Measurements from ENCODE around the gene CPNE7. TPM values are rescaled to one million over a fixed set of nuclear protein-coding genes. Genes with fewer than 3 reads are reported as not detected.
"Not testable (repeated sequence)": the region's sequence is repeated elsewhere in the genome, so short reads cannot be mapped to it uniquely, and the experiment has no call there.

The CPNE7 gene
- polyA plus RNA-seq, 4 donors = 0.22 to 20.3 (median 7.9) TPM

DNA sequence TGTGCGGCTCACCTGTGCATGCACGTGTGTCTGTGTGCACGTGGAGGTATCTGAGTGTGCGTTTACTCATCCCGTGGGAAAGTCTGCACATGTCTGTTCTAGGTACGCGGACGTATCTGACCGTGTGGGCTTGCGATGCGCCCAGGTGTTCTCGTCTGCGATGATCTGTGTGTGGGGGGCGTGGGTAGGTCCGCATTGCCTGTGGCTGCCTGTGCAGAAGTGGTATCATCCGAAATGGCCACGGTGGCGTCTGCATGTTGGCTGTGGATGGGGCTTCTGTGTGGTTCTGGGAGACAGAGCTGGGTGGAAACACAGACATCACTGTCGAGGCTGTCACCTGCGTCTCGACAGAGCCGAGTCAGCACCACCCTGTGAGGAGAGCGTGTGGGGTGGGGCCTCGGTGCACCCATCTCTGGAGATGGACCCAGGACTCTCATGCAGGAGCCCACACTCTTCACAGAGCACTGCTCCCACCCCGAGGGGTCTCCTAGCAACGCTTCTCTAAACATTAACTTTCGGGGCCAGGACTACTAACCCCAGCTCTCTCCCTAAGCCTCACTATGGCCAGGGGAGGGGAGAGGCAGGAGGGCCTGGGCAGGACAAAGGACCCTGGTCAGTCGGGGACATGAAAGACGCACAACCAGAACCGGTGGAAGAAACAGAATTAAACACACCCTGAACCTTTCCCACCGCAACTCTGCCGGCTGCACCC lies 46.3 kb downstream of the CPNE7 start:
- WGBS, 3 donors = 84 to 88% (median 86%) methylated on average over 32 of the region's 32 CpGs
- no peaks in the 10 kb centered on the region for H3K9me3 ChIP-seq (ENCODE audit: control insufficient read depth in 2 of 2, insufficient read depth in 1 of 2, low read depth in 1 of 2, low read length in 1 of 2)
- peaks cover 0 to 28% (median 0%) of the 10 kb centered on the region in 3 donors for H3K36me3 ChIP-seq (ENCODE audit: control insufficient read depth in 3 of 3, insufficient read depth in 2 of 3, low read depth in 1 of 3, low read length in 3 of 3)
- H3K4me1 ChIP-seq (ENCODE audit: control insufficient read depth in 3 of 3, insufficient read depth in 2 of 3, low read depth in 1 of 3, low read length in 2 of 3) = peaks cover 0 to 25% (median 0%) of the 10 kb centered on the region in 3 donors
- no peak for FAIRE-seq
- no peak overlapping the region for H3K27ac ChIP-seq (ENCODE audit: low read depth in 1 of 3, low read length in 2 of 3)
- peak in 1 of 2 donors; percentile 47 for DNase-seq
- peaks cover 0 to 3% (median 2%) of the 10 kb centered on the region in 3 donors for H3K27me3 ChIP-seq (ENCODE audit: control insufficient read depth in 3 of 3, insufficient read depth in 3 of 3, low read length in 3 of 3)
- no peak overlapping the region for H3K4me3 ChIP-seq (ENCODE audit: low read depth in 1 of 3, low read length in 3 of 3)

DNA sequence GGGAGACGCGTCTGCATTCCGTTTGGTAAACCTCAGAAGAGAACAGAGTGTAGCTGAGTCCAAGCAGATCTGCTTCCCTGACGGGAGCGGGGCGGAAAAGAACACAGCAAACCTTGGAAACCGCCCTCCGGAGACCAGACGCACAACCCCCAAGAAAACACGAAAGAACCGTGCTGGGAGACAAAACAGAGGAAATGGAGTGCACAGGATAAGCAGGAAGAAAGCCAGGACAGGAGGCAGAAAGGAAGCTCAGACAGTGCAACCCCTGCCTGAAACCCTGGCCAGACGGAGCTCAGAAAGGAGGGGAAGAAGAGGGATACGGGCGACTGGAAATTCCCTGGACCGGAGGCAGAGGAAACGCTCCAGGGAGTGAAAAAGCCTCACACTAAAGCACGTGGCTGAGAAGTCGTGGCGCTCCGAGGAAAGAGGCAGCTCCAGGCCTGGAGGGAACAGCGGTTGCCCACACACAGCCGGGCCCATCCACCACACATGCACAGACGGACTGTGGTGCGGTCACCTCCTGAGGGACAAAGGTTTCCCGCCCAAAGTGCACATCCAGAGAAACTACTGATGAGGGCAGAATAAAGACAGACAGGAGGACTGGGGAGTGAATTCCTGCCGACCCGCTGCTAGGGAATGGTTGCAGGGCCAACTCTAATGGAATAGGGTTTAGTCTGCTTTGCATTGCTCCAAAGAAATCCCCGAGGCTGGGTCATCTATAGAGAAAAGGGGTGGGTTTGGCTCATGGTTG lies 48.1 kb downstream of the CPNE7 start:
- Histone ChIP-seq H3K27ac (ENCODE audit: low read depth in 1 of 3, low read length in 2 of 3) (peak overlapping the region in 2 of 3 donors; percentile 2 to 39), H3K4me3 (ENCODE audit: low read depth in 1 of 3, low read length in 3 of 3) (no peak overlapping the region), H3K27me3 (ENCODE audit: control insufficient read depth in 3 of 3, insufficient read depth in 3 of 3, low read length in 3 of 3) (peaks cover 0 to 3% (median 2%) of the 10 kb centered on the region in 3 donors), H3K4me1 (ENCODE audit: control insufficient read depth in 3 of 3, insufficient read depth in 2 of 3, low read depth in 1 of 3, low read length in 2 of 3) (peaks cover 0 to 20% (median 0%) of the 10 kb centered on the region in 3 donors), H3K36me3 (ENCODE audit: control insufficient read depth in 3 of 3, insufficient read depth in 2 of 3, low read depth in 1 of 3, low read length in 3 of 3) (peaks cover 0 to 25% (median 0%) of the 10 kb centered on the region in 3 donors), H3K9me3 (ENCODE audit: control insufficient read depth in 2 of 2, insufficient read depth in 1 of 2, low read depth in 1 of 2, low read length in 1 of 2) (no peaks in the 10 kb centered on the region)
- WGBS, 3 donors = 53 to 80% (median 73%) methylated on average over 28 of the region's 28 CpGs
- FAIRE-seq (no peak), DNase-seq (no peak)

DNA sequence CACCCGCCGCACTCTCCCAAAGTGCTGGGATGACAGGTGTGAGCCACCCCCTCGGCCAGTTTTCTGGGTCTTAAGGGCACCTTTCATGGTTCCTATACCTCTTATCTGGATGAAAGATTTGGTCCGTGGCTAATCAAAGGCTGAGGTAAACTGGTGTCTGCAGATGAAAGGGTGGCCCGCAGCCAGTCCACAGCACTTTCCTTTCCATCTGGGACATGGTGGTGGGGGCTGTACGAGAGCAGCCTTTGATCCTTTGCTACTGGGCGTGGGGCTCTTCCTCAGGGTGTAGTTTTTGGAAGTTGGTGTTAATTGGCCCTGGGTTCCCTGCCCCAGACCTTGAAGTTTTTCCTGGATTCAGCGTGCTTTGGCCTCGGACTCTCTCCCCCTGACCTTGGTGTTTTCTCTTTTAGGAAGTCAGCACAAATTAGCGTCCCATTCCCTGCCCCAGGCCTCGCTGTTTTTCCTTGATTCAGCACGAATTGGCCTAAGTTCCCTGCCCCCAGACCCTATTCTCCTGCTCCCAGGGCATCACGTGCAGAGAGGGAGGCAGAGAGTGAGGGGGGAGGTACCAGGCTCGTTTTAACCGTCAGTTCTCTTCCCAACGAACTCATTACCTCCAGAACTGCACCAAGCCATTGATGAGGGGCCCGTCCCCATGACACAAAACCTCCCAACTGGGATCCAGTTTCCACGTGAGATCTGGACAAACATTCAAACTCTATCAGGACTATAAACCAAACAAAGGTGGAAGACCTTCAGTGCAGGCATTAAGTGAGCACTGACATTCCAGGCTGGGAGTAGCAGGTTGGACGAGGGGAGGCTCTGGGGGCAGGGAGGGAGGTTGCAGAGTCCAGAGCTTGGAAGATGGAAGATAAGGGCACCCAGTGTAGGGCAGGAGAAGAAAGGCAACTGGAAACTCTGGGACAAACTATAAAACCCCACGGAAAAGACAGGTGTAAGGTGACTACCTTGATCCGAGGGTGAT lies 49.5 kb downstream of the CPNE7 start:
- FAIRE-seq (no peak), DNase-seq (peak; percentile 63 to 69)
- peaks cover 0 to 10% of the 10 kb centered on the region in 2 donors for H3K9me3 ChIP-seq (ENCODE audit: control insufficient read depth in 2 of 2, insufficient read depth in 1 of 2, low read depth in 1 of 2, low read length in 1 of 2)
- peaks cover 0 to 32% (median 0%) of the 10 kb centered on the region in 3 donors for H3K36me3 ChIP-seq (ENCODE audit: control insufficient read depth in 3 of 3, insufficient read depth in 2 of 3, low read depth in 1 of 3, low read length in 3 of 3)
- H3K27me3 ChIP-seq (ENCODE audit: control insufficient read depth in 3 of 3, insufficient read depth in 3 of 3, low read length in 3 of 3) = peaks cover 0 to 3% (median 2%) of the 10 kb centered on the region in 3 donors
- peaks cover 0 to 20% (median 3%) of the 10 kb centered on the region in 3 donors for H3K4me1 ChIP-seq (ENCODE audit: control insufficient read depth in 3 of 3, insufficient read depth in 2 of 3, low read depth in 1 of 3, low read length in 2 of 3)
- WGBS, 3 donors = 9 to 45% (median 23%) methylated on average over 21 of the region's 21 CpGs
- H3K27ac ChIP-seq (ENCODE audit: low read depth in 1 of 3, low read length in 2 of 3) = peak overlapping the region in 1 of 3 donors; percentile 61
- no peak overlapping the region for H3K4me3 ChIP-seq (ENCODE audit: low read depth in 1 of 3, low read length in 3 of 3)

DNA sequence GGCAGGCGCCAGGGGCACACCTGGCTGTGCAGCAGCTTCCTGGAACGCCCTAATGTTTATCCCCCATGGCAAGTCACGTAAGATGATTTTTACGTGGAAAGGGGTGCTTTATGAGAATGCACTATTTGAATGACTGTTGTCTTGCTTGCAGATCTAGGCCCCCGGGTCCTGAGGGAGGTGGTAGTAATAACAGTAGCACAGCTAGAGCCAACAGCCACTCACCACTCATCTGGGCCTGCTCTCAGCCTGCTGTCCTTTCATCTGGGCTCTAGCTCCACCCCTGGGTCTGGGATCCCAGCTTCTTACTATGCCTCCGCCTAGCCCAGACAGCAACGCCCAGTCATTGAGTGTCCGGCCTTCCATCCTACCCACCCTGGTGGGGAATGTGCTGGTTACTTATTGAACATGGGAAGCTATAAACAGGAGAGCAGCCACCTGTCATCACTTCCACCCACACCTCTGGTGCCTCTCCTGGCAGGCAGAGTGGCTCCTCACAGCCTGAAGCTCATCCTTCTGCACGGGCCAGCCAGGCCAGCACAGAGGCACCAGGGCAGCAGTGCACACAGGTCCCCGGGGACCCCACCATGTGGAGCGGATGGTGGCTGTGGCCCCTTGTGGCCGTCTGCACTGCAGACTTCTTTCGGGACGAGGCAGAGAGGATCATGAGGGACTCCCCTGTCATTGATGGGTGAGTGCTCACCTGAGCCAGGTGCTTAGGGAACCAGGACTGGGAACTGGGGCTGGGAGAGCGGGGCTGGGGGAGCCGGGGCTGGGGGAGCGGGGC lies 54.5 kb downstream of the CPNE7 start:
- peak overlapping the region in 1 of 3 donors; percentile 37 for H3K4me3 ChIP-seq (ENCODE audit: low read depth in 1 of 3, low read length in 3 of 3)
- peak; percentile 61 to 97 for DNase-seq
- H3K27me3 ChIP-seq (ENCODE audit: control insufficient read depth in 3 of 3, insufficient read depth in 3 of 3, low read length in 3 of 3) = no peaks in the 10 kb centered on the region
- FAIRE-seq = no peak
- H3K27ac ChIP-seq (ENCODE audit: low read depth in 1 of 3, low read length in 2 of 3) = peak overlapping the region; percentile 26 to 43 (median 27)
- peaks cover 0 to 39% (median 6%) of the 10 kb centered on the region in 3 donors for H3K4me1 ChIP-seq (ENCODE audit: control insufficient read depth in 3 of 3, insufficient read depth in 2 of 3, low read depth in 1 of 3, low read length in 2 of 3)
- WGBS, 3 donors = 68 to 85% (median 73%) methylated on average over 17 of the region's 17 CpGs
- H3K9me3 ChIP-seq (ENCODE audit: control insufficient read depth in 2 of 2, insufficient read depth in 1 of 2, low read depth in 1 of 2, low read length in 1 of 2) = peaks cover 0 to 12% of the 10 kb centered on the region in 2 donors
- H3K36me3 ChIP-seq (ENCODE audit: control insufficient read depth in 3 of 3, insufficient read depth in 2 of 3, low read depth in 1 of 3, low read length in 3 of 3) = peaks cover 0 to 22% (median 0%) of the 10 kb centered on the region in 3 donors

DNA sequence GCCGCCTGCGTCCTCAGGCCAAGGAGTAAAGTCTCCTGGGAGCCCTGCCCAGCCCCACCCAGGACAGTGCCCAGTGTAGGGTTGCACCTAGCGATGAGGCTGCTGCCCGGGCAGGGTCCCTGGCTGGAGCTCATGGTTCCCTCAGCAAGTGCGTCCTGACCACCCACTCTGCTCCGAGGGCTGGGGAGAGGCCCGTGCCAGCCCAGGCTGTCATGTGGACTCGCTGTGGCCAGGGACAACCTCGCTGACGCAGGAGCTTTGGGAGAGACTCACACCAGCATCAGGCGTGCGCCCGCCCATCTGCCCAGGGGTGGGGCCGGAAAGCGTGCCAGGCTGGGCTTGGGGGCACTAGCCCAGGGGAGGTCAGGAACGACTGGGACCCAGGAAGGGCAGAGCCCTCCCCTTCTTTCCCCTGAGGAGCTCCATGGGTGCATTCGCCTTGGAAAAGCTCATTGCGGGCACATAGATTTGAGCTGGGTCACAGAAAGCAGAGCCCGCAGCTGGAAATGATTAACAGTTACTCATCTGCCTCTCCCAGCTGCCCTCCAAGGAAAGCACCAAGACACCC lies 57.6 kb downstream of the CPNE7 start:
- H3K4me1 ChIP-seq (ENCODE audit: control insufficient read depth in 3 of 3, insufficient read depth in 2 of 3, low read depth in 1 of 3, low read length in 2 of 3) = peaks cover 0 to 30% (median 6%) of the 10 kb centered on the region in 3 donors
- peak overlapping the region in 2 of 3 donors; percentile 24 to 91 for H3K27ac ChIP-seq (ENCODE audit: low read depth in 1 of 3, low read length in 2 of 3)
- peaks cover 0 to 12% of the 10 kb centered on the region in 2 donors for H3K9me3 ChIP-seq (ENCODE audit: control insufficient read depth in 2 of 2, insufficient read depth in 1 of 2, low read depth in 1 of 2, low read length in 1 of 2)
- DNase-seq = peak in 1 of 2 donors; percentile 81
- no peaks in the 10 kb centered on the region for H3K27me3 ChIP-seq (ENCODE audit: control insufficient read depth in 3 of 3, insufficient read depth in 3 of 3, low read length in 3 of 3)
- peaks cover 2 to 45% (median 9%) of the 10 kb centered on the region in 3 donors for H3K36me3 ChIP-seq (ENCODE audit: control insufficient read depth in 3 of 3, insufficient read depth in 2 of 3, low read depth in 1 of 3, low read length in 3 of 3)
- H3K4me3 ChIP-seq (ENCODE audit: low read depth in 1 of 3, low read length in 3 of 3) = no peak overlapping the region
- FAIRE-seq = no peak
- 21 to 63% (median 33%) methylated on average over 17 to 19 of the region's 19 CpGs for WGBS, 3 donors

DNA sequence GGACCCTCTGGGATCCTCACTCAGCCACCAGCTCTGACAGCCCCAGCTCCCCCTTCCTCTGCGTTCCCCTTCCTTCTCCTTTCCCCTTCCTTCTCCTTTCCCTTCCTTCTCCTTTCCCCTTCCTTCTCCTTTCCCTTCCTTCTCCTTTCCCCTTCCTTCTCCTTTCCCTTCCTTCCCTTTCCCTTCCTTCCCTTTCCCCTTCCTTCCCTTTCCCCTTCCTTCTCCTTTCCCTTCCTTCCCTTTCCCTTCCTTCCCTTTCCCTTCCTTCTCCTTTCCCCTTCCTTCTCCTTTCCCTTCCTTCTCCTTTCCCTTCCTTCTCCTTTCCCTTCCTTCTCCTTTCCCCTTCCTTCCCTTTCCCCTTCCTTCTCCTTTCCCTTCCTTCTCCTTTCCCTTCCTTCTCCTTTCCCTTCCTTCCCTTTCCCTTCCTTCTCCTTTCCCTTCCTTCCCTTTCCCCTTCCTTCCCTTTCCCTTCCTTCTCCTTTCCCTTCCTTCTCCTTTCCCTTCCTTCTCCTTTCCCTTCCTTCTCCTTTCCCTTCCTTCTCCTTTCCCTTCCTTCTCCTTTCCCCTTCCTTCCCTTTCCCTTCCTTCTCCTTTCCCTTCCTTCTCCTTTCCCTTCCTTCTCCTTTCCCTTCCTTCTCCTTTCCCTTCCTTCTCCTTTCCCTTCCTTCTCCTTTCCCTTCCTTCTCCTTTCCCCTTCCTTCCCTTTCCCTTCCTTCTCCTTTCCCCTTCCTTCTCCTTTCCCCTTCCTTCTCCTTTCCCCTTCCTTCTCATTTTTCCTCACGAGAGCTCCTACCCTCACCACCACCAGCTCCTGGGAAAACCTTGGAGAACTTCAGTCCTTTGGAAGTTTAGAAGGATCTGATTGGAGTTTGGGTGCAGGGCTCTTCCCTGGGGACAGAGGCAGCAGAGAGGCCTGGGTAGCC lies 59.2 kb downstream of the CPNE7 start:
- Histone ChIP-seq H3K36me3 (ENCODE audit: control insufficient read depth in 3 of 3, insufficient read depth in 2 of 3, low read depth in 1 of 3, low read length in 3 of 3) (peaks cover 2 to 46% (median 9%) of the 10 kb centered on the region in 3 donors), H3K4me1 (ENCODE audit: control insufficient read depth in 3 of 3, insufficient read depth in 2 of 3, low read depth in 1 of 3, low read length in 2 of 3) (peaks cover 0 to 30% (median 2%) of the 10 kb centered on the region in 3 donors)
- DNase-seq; H3K9me3 ChIP-seq (ENCODE audit: control insufficient read depth in 2 of 2, insufficient read depth in 1 of 2, low read depth in 1 of 2, low read length in 1 of 2); FAIRE-seq; H3K27me3 ChIP-seq (ENCODE audit: control insufficient read depth in 3 of 3, insufficient read depth in 3 of 3, low read length in 3 of 3); H3K27ac ChIP-seq (ENCODE audit: low read depth in 1 of 3, low read length in 2 of 3); H3K4me3 ChIP-seq (ENCODE audit: low read depth in 1 of 3, low read length in 3 of 3): not testable (repeated sequence)
- 77 to 86% (median 83%) methylated on average over 2 of the region's 2 CpGs for WGBS, 3 donors
